Measurements from ENCODE around the gene MCCC1.
"Not testable (repeated sequence)": the region's sequence is repeated elsewhere in the genome, so short reads cannot be mapped to it uniquely, and the experiment has no call there.

MCCC1 gene

GRCh38 chr3:183101040-183101439, 1.7 kb upstream of the MCCC1 start:
- not testable (repeated sequence) for DNase-seq

- DNase-seq: no peak
These were observed 1.1 kb upstream of the MCCC1 start for GRCh38 chr3:183100376-183100775.

- DNase-seq: no peak
These were observed 525 bp upstream of the MCCC1 start for GRCh38 chr3:183099838-183100204.

- DNase-seq: peak in 1 of 2 donors; percentile 56
These were observed 715 bp downstream of the MCCC1 start for GRCh38 chr3:183098536-183099025.

GRCh38 chr3:183094711-183095110, 4.6 kb downstream of the MCCC1 start:
- DNase-seq: no peak

- DNase-seq: no peak
These were observed 7.0 kb downstream of the MCCC1 start for GRCh38 chr3:183092256-183092655.

GRCh38 chr3:183087184-183087583, 12.1 kb downstream of the MCCC1 start:
- DNase-seq: no peak

- DNase-seq: peak; percentile 10 to 61
These were observed 13.5 kb downstream of the MCCC1 start for GRCh38 chr3:183085634-183086390.

GRCh38 chr3:183082355-183082915, 16.9 kb downstream of the MCCC1 start:
- DNase-seq: no peak

GRCh38 chr3:183081459-183082183, 17.7 kb downstream of the MCCC1 start:
- DNase-seq: no peak

GRCh38 chr3:183080628-183081027, 18.7 kb downstream of the MCCC1 start:
- DNase-seq: no peak

- DNase-seq: no peak
These were observed 24.4 kb downstream of the MCCC1 start for GRCh38 chr3:183074881-183075280.

GRCh38 chr3:183074261-183074660, 25.0 kb downstream of the MCCC1 start:
- peak; percentile 38 to 51 for DNase-seq

GRCh38 chr3:183073839-183074238, 25.5 kb downstream of the MCCC1 start:
- peak; percentile 21 to 31 for DNase-seq

- DNase-seq: no peak
These were observed 28.4 kb downstream of the MCCC1 start for GRCh38 chr3:183070892-183071291.

GRCh38 chr3:183069086-183069485, 30.2 kb downstream of the MCCC1 start:
- DNase-seq: no peak

- not testable (repeated sequence) for DNase-seq
These were observed 32.4 kb downstream of the MCCC1 start for GRCh38 chr3:183066891-183067290.

- DNase-seq: no peak
These were observed 34.8 kb downstream of the MCCC1 start for GRCh38 chr3:183064475-183064874.

- no peak for DNase-seq
These were observed 37.7 kb downstream of the MCCC1 start for GRCh38 chr3:183061391-183062172.

- no peak for DNase-seq
These were observed 40.9 kb downstream of the MCCC1 start for GRCh38 chr3:183058351-183058750.

GRCh38 chr3:183050706-183051105, 48.6 kb downstream of the MCCC1 start:
- no peak for DNase-seq

GRCh38 chr3:183046883-183047282, 52.4 kb downstream of the MCCC1 start:
- DNase-seq: no peak

Measured in inflammatory macrophage treated with lipopolysaccharide for 1 hour (primary cell).